ENCODE results near the gene IGSF9.
A peak's percentile ranks its signal among the peaks of the same experiment; 100 is the strongest.

IGSF9 gene

DNA sequence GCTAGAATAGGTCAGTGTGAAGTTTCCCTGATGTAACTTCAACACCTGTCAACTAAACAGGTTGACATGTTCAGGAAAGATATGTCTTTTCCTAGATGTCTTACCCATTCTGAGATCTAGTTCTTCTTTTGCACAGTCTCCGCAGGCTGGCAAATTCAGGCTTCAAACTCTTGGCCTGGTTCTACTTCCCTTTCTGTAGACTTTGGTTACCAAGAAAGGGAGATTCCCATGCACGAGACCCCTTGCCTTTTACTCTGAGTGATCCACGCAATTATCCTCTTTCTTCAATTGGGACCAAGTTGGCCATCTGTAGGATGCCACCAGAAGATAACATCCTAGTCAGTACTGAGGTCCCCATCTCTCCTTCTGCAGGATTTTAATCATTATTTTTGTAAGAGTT is 47.5 kb downstream of the IGSF9 start:
- no peak for DNase-seq (ENCODE audit: low read depth)

DNA sequence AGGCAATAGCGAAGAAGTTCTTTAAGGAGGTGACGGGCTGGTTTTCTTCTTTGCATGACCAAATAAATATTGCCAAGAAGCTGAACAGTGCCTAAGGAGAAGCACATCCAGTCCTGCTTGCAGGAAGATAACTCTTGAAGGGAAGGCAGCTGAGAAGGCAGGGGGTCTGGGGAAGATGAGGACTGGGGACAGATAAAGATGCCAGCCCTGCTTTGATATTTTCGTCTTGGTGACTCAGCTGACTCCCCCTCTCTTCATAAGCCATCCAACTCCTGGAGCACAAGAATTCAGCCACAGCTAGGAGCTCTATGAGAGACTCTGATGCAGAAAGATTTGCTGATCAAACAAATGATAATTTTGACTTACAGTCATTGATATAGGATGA is 48.9 kb downstream of the IGSF9 start:
- DNase-seq (ENCODE audit: low read depth), result no peak

DNA sequence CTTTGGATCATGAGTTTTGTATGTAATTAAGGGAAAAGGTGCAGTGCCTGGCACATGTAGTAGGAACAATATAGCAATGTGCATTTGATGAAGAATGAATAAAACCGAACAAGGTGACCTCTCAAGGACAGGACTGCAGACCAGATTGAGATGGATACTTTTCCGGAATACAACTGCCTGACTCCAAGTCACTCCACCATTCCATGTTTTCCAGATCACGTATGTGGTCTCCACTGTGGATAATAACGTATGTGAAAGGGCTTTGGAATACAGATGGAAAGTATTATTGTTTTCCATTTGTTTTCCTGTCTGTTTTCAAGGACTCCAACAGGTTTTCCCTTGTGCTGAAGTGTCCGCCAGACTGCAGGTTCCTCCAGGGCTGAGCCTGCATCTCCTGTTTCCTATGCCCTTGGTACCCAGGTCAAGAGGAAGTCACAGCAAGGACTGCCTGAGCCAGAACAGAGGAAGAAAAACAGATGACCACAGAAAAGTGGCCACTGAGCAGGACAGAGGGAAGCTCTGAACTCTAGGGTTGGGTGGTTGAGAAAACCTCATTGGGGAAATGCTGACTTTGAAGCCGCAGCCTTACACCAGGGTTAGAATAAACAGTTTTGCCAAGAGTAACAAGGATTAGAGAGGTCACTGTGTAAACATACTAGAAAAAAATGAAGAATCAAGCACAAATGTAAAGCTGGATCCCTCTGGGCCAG is 49.4 kb downstream of the IGSF9 start:
- no peak for DNase-seq (ENCODE audit: low read depth)

DNA sequence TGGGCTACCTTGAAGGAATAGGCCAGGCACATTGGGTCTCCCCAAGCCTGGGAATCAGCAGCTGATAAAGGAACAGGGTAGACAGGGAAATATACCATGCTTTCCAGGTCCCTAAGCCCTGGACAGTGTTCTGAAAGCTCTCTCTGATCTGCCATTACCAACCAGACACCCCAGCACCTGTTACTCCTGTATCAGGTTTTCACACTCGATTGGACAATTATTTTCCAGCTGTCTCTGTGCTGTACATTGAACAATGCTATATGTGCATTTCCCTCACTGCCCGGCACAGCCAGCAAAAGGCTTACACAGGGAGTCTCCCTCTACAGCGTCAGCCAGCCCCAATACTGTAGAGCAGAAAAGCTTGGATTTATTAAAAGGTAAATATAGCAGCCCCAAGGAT is 50.1 kb downstream of the IGSF9 start:
- DNase-seq (ENCODE audit: low read depth), result no peak

DNA sequence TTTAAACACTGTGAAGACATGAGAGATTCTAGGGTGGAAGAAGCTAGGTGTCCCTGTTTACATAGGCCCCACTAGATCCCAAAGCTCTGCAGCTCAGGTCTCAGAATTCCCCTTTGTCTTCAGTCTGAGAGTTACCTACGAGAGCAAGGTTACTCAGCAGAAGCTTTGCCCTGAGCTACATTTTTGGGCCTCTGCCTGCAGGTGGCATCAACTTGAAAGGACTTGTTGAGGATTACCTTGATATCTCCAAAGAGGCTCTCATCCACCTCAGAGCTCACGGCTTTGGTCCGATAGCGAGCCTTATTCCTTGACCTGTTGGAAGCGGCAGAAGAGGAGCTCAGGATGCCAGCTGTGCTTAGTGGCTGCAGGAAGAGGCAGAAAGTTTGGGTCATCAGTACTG is 52.5 kb downstream of the IGSF9 start:
- no peak for DNase-seq (ENCODE audit: low read depth)

DNA sequence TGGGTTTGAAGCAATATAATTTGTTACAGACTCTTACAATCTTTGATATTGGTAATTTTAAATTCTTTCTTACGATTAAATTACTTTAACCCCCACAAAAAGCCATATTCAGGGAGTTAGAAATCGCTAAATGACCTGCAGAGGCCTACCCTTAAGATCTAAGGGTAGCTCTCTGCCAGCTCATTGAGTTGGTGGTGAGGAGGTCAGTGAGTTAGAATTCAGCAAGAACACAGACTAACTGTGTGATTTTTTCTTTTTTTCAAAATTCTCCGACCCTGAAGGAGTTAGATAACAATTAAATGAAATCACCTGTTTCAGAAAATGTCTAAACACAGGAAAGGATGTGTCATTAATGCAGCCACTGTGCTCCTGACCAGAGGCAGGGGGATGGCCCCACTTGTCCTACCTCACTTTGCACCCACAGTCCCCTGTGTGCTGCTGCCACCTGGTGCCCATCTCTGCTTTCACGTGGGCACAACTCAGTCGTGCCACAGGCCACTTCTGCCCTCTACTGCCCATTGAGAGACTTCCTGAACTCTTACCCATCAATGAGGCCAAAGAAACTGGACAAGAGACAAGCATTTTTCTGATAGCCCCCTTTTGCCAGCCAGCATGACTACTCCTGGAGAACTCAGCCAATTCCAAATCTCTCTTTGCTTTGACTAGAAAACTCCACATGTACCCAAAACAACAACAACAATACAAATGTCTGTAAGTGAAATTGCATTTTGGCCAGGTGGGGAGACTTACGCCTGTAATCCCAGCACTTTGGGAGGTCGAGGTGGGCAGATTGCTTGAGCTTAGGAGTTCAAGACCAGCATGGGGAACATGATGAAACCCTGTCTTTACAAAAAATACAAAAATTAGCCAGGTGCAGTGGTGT is 53.9 kb downstream of the IGSF9 start:
- peak; percentile 56 for DNase-seq (ENCODE audit: low read depth)

DNA sequence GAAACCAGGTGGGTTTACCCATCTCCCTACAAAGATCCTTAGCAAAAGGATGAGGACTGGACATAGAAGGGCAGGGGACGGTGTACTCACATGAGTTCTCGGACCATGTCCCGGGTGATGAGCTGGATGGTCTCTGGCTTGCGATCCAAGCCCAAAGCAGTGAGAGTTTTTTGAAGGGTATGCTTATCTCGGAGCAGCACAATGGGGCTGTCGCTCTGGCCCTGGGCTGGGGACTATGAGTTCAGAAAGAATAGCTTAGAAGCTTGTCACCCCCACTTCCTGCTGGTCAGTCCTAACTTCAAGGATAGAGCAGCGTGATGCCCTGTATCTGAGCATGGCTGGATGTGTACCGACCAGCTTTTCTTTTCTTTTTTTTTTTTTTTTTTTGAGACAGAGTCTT is 55.0 kb downstream of the IGSF9 start:
- DNase-seq (ENCODE audit: low read depth), result no peak

DNA sequence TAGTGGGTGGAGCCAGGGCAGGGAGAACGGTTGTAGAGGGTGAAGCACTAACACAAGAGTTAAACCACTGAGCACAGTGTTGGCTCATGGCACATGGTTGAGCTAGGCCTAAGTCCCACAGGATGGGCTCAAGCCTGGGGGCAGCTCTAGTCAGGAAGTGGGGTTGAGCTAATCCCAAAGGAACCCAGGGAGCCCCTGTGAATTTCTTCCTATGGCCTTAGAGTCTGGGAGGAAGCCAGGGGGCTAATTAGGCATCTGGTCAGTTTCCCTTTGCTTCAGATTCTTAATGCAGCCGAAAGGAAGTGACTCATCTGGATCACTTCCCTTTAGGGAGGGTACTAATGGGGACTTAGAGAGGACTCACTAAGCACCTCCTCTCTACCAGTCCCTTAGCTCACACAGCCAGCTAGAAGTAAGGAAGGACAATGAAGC is 55.6 kb downstream of the IGSF9 start:
- no peak for DNase-seq (ENCODE audit: low read depth)

DNA sequence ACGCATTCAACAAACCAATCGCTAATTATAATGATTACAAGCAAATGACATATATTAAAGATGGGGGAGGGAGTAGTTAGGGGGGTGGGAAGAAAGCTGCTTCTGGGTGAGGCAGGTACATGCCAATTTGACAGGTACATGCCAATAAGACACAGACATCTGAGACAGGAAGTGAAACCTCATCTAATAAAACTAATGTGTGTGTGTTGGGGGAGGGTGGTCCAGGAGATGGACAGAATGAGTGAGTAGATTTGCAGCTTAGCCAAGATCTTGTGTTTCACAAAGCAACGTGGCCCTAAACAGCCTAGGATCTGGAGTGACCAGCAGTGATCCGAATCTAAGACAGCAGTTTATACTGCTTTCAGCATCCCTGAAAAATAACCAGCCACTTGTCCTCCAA is 56.2 kb downstream of the IGSF9 start:
- DNase-seq (ENCODE audit: low read depth), result no peak

DNA sequence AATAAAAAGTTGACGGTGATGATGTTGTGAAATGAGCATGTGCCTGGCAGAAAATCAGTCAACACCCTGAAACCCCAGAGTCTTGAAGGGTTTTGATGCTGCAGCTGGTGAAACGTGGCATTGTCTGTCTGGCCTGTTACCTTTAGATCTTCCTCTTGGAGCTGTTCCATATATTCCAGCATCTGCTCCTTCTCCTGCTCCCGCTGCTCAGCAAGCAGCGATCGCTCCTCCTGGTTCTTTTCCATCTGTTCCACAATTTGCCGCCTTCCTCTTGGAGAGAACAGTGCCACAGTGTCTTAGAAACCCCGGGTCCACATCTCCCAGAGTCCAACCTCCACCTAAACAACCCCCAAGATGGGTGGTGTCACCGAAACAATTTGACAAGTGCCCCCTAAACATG is 61.1 kb downstream of the IGSF9 start:
- DNase-seq (ENCODE audit: low read depth), result no peak

DNA sequence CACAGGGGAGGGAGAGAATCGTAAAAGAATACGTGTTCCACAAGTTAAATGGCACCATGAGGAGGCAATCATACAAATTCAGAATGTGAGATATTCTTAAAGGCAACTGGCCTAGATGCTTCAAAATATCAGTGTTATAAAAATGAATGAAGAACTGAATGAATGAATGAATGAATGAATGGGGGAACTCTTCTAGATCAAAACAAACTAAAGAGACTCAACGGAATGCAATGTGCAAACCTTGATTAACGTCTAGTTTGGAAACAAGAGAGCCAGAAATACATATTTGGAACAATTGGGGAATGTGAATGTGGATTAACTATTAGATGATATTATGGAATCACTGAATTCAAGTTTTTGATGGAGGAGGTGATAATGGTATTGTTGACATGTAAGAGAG is 62.3 kb downstream of the IGSF9 start:
- no peak for DNase-seq (ENCODE audit: low read depth)

DNA sequence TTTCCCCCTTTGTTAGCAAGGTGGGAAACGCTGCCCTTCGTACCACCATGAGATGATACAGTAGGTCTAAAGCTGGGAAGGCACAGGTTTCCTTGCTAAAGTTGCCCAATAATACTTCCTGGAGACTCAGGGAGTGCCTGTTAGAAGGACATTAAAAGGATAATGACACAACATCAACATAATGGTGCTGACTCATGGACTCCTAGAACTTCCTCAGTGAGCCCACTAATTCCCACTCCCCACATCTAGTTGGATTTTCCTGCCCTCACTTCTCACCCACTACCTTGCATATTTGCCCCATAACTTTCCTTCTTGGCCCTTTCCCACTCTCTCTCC is 62.9 kb downstream of the IGSF9 start:
- DNase-seq (ENCODE audit: low read depth), result no peak

DNA sequence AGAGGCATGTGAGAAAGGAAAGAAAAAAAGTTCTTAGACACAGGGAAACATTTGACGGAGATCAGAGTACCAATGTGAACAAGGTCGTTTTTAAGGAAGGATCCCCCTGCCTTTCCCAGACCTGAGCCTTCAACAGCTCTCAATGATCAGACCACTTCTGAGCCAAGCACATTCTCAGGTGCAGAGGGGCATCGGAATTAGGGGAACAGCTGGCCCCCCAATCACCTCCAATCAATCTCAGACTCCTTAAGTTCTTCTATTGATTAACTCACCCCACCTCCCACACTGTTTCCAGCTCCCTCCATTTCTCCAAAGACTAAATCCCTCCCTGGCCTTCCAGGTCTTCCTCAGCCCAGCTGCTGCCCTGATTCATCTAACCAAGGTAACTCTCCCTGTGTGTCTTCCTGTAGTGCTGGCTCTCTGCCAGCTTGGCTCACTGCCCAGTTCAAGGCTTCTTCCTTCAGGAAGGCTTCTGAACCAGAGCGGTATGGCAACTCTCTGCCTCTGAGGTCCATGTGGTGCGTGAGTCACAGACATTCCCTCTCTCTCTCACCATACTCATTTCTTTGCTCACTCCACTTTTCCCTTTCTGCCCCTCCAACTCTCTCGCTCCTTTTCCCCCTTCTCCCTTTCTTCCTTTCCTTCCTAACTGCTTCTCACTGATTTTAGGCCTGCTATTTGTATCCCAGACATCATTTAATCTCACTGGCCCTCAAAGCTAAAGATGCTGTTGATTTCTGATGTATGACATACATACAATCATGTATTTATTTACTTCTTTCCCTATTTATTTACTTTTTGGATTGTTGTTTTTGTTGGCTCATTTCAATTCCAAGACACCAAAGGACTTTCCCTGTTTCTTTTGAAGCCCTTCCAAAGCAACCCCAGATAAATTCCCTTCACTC is 63.5 kb downstream of the IGSF9 start:
- no peak for DNase-seq (ENCODE audit: low read depth)

DNA sequence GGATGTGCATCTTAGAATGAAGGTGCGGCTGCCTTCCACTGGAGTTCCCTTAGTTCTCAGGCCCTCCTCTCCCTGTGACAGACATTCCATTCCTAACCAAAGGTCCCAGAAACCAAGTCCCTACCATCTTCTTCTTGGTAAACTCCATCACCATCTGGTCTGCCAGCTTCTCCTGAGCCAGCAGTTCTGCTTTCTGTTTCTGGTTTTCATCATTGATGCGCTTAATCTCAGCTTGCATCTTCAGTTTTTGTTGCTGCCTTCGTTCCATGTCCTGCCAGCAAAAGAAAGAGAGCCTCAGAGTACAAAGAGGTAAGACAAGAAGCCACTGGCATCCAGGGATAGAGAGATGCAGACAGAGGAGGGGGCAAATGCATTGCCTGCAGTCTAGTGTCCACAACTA is 65.0 kb downstream of the IGSF9 start:
- no peak for DNase-seq (ENCODE audit: low read depth)

DNA sequence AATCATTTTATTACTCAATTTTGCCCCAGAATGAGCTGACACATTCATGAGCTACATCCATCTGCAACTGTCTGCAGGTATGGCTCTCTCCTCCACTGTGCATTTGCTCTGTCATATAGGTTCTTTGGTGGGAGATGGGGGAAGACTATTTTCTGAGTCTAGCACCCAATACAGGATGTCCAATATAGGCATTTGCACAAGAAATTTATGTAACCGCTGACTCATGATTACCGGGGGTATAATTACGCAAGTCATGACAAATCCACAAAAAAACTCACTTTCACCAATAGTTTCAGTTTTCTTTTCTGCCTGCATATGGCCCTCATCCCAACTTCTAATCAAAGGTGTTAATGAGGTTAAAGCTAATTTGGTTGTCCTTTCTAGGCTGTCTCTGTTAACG is 65.4 kb downstream of the IGSF9 start:
- no peak for DNase-seq (ENCODE audit: low read depth)

DNA sequence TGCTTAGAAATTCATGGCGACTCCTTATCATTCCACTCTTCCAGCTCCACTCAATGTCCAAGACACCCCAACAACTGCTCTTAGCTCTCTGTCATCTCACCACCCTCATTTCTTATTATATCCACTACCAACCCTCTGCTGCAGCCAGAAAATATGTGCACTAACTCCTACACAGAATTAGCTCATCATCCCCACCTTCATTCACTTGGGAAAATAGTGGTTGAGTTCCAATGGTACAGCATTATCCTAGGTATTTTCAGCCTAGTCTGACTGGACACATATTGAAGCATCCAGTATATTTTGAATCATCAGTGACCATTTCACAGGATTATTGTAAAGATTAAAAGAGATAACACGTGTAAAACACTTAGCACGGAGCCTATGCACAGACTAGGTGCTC is 66.3 kb downstream of the IGSF9 start:
- DNase-seq (ENCODE audit: low read depth), result no peak

DNA sequence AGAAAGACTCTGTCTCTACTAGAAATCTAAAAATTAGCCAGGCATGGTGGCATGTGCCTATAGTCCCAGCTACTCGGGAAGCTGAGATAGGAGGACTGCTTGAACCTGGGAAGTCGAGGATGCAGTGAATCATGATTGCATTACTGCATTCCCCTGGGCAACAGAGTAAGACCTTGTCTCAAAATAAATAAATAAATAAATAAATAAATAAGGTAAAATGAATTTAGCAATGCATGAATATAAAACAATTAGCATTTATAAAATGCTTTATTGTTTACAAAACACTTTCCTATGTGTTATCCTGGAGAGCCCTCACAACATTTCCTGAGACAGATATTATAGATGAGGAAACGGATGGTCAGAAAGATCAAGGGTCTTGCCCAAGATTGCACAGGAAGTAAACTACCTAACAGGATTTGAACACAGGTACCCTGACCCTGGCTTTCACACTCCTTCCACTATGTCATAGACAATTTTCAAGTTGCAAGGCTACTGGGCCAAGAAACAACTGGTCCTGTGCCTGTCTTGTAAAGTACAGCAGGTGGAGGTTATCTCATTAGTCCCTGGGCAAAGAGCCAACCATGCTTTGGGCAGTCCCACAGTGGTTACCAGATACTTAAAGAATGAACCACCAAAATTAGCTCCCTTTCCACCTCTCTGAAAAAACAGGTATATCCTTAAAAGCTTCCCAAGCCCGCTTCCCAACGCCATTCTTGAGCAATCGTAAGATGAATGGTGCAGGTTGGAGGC is 67.5 kb downstream of the IGSF9 start:
- no peak for DNase-seq (ENCODE audit: low read depth)

Data from activated T-helper 9 cell treated with anti-CD3 and anti-CD28 coated beads, Interleukin-2, amount 50 U/mL, for 16 hours (primary cell).